HG02852 (cell line): ENCODE data around the gene NUP210L.
A peak's percentile ranks its signal among the peaks of the same experiment; 100 is the strongest.

Source experiments
- ATAC-seq: cut with Tn5 transposase; IDR thresholded peaks from one replicate; pipeline ENCODE4 v1.9.1; 2021; ENCODE audit warnings: mild to moderate bottlenecking, moderate library complexity; ENCODE audit not compliant: unreplicated experiment

The NUP210L gene

GRCh38 chr1:153968000-153968363, 186.9 kb downstream of the NUP210L start:
- ATAC-seq, result no peak

GRCh38 chr1:153967107-153967999, 187.5 kb downstream of the NUP210L start, which contains the start of gene CREB3L4:
Gene CREB3L4, plus strand, starts transcription at chr1:153967902. Its CDS starts 624 bp downstream, at chr1:153968526.
- ATAC-seq, result peak; percentile 66

GRCh38 chr1:153963850-153964331, 191.0 kb downstream of the NUP210L start:
- ATAC-seq, result peak; percentile 5

GRCh38 chr1:153963030-153963849, 191.6 kb downstream of the NUP210L start, which contains the start of gene SLC39A1:
Gene SLC39A1, minus strand, starts transcription at chr1:153963537. Its CDS starts 822 bp downstream, at chr1:153962715.
- peak; percentile 51 for ATAC-seq

- no peak for ATAC-seq
Measured at GRCh38 chr1:153962088-153963029, 192.5 kb downstream of the NUP210L start.

GRCh38 chr1:153961421-153961820, 193.5 kb downstream of the NUP210L start:
- no peak for ATAC-seq

- no peak for ATAC-seq
Measured at GRCh38 chr1:153960206-153960605, 194.7 kb downstream of the NUP210L start.

- ATAC-seq, result no peak
Measured at GRCh38 chr1:153959454-153959853, 195.4 kb downstream of the NUP210L start.

- no peak for ATAC-seq
Measured at GRCh38 chr1:153958961-153959260, 196.0 kb downstream of the NUP210L start.

- peak; percentile 76 for ATAC-seq
Measured at GRCh38 chr1:153958111-153958960, 196.5 kb downstream of the NUP210L start, which contains the start of gene CRTC2. Gene CRTC2, minus strand, starts transcription at chr1:153958612. Its CDS starts 115 bp downstream, at chr1:153958497.

GRCh38 chr1:153957744-153958110, 197.1 kb downstream of the NUP210L start:
- ATAC-seq, result peak; percentile 15

GRCh38 chr1:153956997-153957715, 197.7 kb downstream of the NUP210L start:
- no peak for ATAC-seq

GRCh38 chr1:153954826-153955225, 200.0 kb downstream of the NUP210L start:
- ATAC-seq, result no peak

GRCh38 chr1:153953859-153954365, 201.0 kb downstream of the NUP210L start:
- no peak for ATAC-seq

GRCh38 chr1:153951801-153952200, 203.1 kb downstream of the NUP210L start:
- ATAC-seq, result no peak

GRCh38 chr1:153951183-153951582, 203.7 kb downstream of the NUP210L start:
- no peak for ATAC-seq

GRCh38 chr1:153946622-153947241, 208.1 kb downstream of the NUP210L start, which contains the start of gene DENND4B:
Gene DENND4B, minus strand, starts transcription at chr1:153946718. Its CDS starts 2,344 bp downstream, at chr1:153944374.
- ATAC-seq, result peak; percentile 64
